Tibial nerve (tissue), 4 donors: Measurements from ENCODE around the gene DNAJC11. TPM values are rescaled to one million over a fixed set of nuclear protein-coding genes. Genes with fewer than 3 reads are reported as not detected.

Experiments used
- DNase-seq, 2 donors: peaks; one replicate each; pipeline ENCODE4 v3.0.0-alpha.2; 2019; ENCODE audit warnings: low spot score in 2 of 2
- H3K27ac ChIP-seq, 4 donors: fragments of 200-600 bp; sonication (generic) in 3 of 4; one replicate each; pipeline ENCODE4 v1.5.1; 2017 to 2019; ENCODE audit warnings: mild to moderate bottlenecking in 1 of 4
- H3K27me3 ChIP-seq, 2 donors: fragments of 200-600 bp; sonication (generic) in 1 of 2; one replicate each; pipeline versions ENCODE4 v1.5.1 to v1.6.0; 2017 to 2019
- H3K36me3 ChIP-seq, 3 donors: fragments of 200-600 bp; sonication (generic); one replicate each; pipeline ENCODE4 v1.5.1; 2018 to 2019
- H3K4me1 ChIP-seq, 4 donors: fragments of 200-600 bp; sonication (generic) in 3 of 4; one replicate each; pipeline ENCODE4 v1.5.1; 2017 to 2019
- H3K4me3 ChIP-seq, 4 donors: fragments of 200-600 bp; sonication (generic) in 3 of 4; one replicate each; pipeline ENCODE4 v1.5.1; 2017 to 2019; ENCODE audit warnings: mild to moderate bottlenecking in 1 of 4, moderate library complexity in 1 of 4
- H3K9me3 ChIP-seq, 4 donors: fragments of 200-600 bp; sonication (generic) in 3 of 4; one replicate each; pipeline ENCODE4 v1.5.1; 2017 to 2019
- CTCF ChIP-seq, 5 experiments: fragments of 200-600 bp in 3 of 5; fragments of 450-650 bp in 2 of 5; sonication (generic) in 3 of 5; IDR thresholded peaks; one replicate each; pipeline ENCODE4 v1.5.1; 2016 to 2019; ENCODE audit warnings: antibody characterized with exemption in 5 of 5, mild to moderate bottlenecking in 3 of 5, moderate library complexity in 2 of 5
- EP300 ChIP-seq, 2 donors: sonication (generic); formaldehyde crosslinking; IDR thresholded peaks; one replicate each; pipeline ENCODE4 v1.6.1; 2017; ENCODE audit warnings: antibody characterized with exemption in 2 of 2, mild to moderate bottlenecking in 1 of 2
- POLR2A ChIP-seq, 2 donors: fragments of 450-650 bp; IDR thresholded peaks; one replicate each; pipeline ENCODE4 v1.6.1; 2017; ENCODE audit warnings: antibody characterized with exemption in 2 of 2, mild to moderate bottlenecking in 2 of 2, moderate library complexity in 2 of 2
- WGBS, 2 donors: methylation state at CpG; one replicate each; pipeline ENCODE4 v1.1.5; 2018; 5-methylcytosine and 5-hydroxymethylcytosine counted together
- total RNA-seq, 4 donors: library from RNA; depleted of rRNA; stranded (reverse); fragments of >200 nt; gene quantifications; one replicate each; pipeline ENCODE4 v1.1.0, GENCODE V29; 2016

DNAJC11 gene
- total RNA-seq, 4 donors from 2014 or later, result 24.9 to 36.9 (median 31.7) TPM

GRCh38 chr1:6587261-6588005, 114.2 kb downstream of the DNAJC11 start:
- Histone ChIP-seq H3K9me3 (no peaks in the 10 kb centered on the region), H3K27ac (peak overlapping the region in 1 of 4 donors; percentile 46), H3K4me1 (peaks cover 0 to 54% (median under 1%) of the 10 kb centered on the region in 4 donors), H3K36me3 (peaks cover 0 to 82% (median 3%) of the 10 kb centered on the region in 3 donors), H3K4me3 (no peak overlapping the region), H3K27me3 (no peaks in the 10 kb centered on the region)
- DNase-seq, result no peak
- 67 to 73% methylated on average over 10 to 12 of the region's 13 CpGs for WGBS, 2 donors
- TF ChIP-seq POLR2A (IDR thresholded peaks at IDR 0.05), result no peak
- TF ChIP-seq CTCF (IDR thresholded peaks at IDR 0.05), result no peak
- TF ChIP-seq EP300 (IDR thresholded peaks at IDR 0.05), result no peak

- Histone ChIP-seq H3K9me3 (no peaks in the 10 kb centered on the region), H3K27ac (no peak overlapping the region), H3K27me3 (no peaks in the 10 kb centered on the region), H3K4me1 (peaks cover 0 to 58% (median 5%) of the 10 kb centered on the region in 4 donors), H3K36me3 (peaks cover 0 to 72% (median 3%) of the 10 kb centered on the region in 3 donors), H3K4me3 (no peak overlapping the region)
- WGBS, 2 donors, result 81 to 90% methylated on average over 4 to 11 of the region's 11 CpGs
- DNase-seq, result no peak
- TF ChIP-seq POLR2A (IDR thresholded peaks at IDR 0.05) (no peak), CTCF (IDR thresholded peaks at IDR 0.05) (no peak), EP300 (IDR thresholded peaks at IDR 0.05) (no peak)
Measured at GRCh38 chr1:6586404-6586816, 115.2 kb downstream of the DNAJC11 start.

- WGBS, 2 donors, result 88 to 90% methylated on average over 7 of the region's 7 CpGs
- H3K27me3 ChIP-seq, result no peaks in the 10 kb centered on the region
- H3K4me3 ChIP-seq, result no peak overlapping the region
- DNase-seq, result no peak
- H3K36me3 ChIP-seq, result peaks cover 0 to 67% (median 3%) of the 10 kb centered on the region in 3 donors
- TF ChIP-seq EP300 (IDR thresholded peaks at IDR 0.05) (no peak), POLR2A (IDR thresholded peaks at IDR 0.05) (no peak), CTCF (IDR thresholded peaks at IDR 0.05) (no peak)
- H3K9me3 ChIP-seq, result no peaks in the 10 kb centered on the region
- no peak overlapping the region for H3K27ac ChIP-seq
- H3K4me1 ChIP-seq, result peaks cover 0 to 59% (median 9%) of the 10 kb centered on the region in 4 donors
Measured at GRCh38 chr1:6585841-6586240, 115.8 kb downstream of the DNAJC11 start.

GRCh38 chr1:6585081-6585722, 116.4 kb downstream of the DNAJC11 start:
- Histone ChIP-seq H3K27me3 (no peaks in the 10 kb centered on the region), H3K9me3 (no peaks in the 10 kb centered on the region), H3K4me1 (peaks cover 0 to 59% (median 14%) of the 10 kb centered on the region in 4 donors), H3K27ac (no peak overlapping the region), H3K36me3 (peaks cover 0 to 60% (median 3%) of the 10 kb centered on the region in 3 donors), H3K4me3 (no peak overlapping the region)
- WGBS, 2 donors, result 77 to 82% methylated on average over 10 to 12 of the region's 12 CpGs
- TF ChIP-seq POLR2A (IDR thresholded peaks at IDR 0.05), result no peak
- no peak for TF ChIP-seq CTCF (IDR thresholded peaks at IDR 0.05)
- no peak for TF ChIP-seq EP300 (IDR thresholded peaks at IDR 0.05)
- no peak for DNase-seq

Other genes starting within 250 kb of the DNAJC11 start
- 10 to 100 TPM; 32.3 to 79.8 (median 53.4) TPM for gene TNFRSF25, start 235.6 kb downstream of the DNAJC11 start, total RNA-seq
- gene PLEKHG5, start 210.1 kb downstream of the DNAJC11 start, total RNA-seq, result 10 to 100 TPM; 25.6 to 40.8 (median 30.8) TPM
- gene NOL9, start 147.3 kb downstream of the DNAJC11 start, total RNA-seq, result 10 to 100 TPM; 17.9 to 30.9 (median 26.0) TPM
- under 1 TPM in 2 of 4 donors, not detected in 2; 0.22 to 0.78 TPM for gene TAS1R1, start 146.5 kb downstream of the DNAJC11 start, total RNA-seq
- gene ZBTB48, start 121.8 kb downstream of the DNAJC11 start, total RNA-seq, result 10 to 100 TPM; 27.5 to 41.1 (median 33.6) TPM
- 10 to 100 TPM; 59.4 to 79.2 (median 72.5) TPM for gene KLHL21, start 98.9 kb downstream of the DNAJC11 start, total RNA-seq
- gene PHF13, start 88.1 kb downstream of the DNAJC11 start, total RNA-seq, result 10 to 100 TPM; 12.9 to 17.7 (median 15.7) TPM
- 10 to 100 TPM; 35.0 to 39.8 (median 37.1) TPM for gene THAP3, start 76.9 kb downstream of the DNAJC11 start, total RNA-seq
- 100 to 1,000 TPM in 2 of 4 donors, 10 to 100 TPM in 2; 41.8 to 104 (median 87.2) TPM for gene CAMTA1, start 83.6 kb upstream of the DNAJC11 start, total RNA-seq